HCT116 (cell line): ENCODE results near the gene LRRC7.

Experiments
- CTCF ChIP-seq, 3 experiments: fragments of 200-600 bp in 1 of 3; sonication (generic) in 1 of 3; IDR thresholded peaks in 2 of 3; conservative IDR thresholded peaks in 1 of 3; 2 replicates each; pipeline ENCODE4 v1.5.1; 2012 to 2017; ENCODE audit warnings: low read depth in 2 of 3, low read length in 2 of 3, antibody characterized with exemption in 1 of 3, borderline replicate concordance in 1 of 3, control low read depth in 1 of 3, mild to moderate bottlenecking in 1 of 3, mixed read lengths in 1 of 3, mixed run types in 1 of 3, moderate library complexity in 1 of 3; ENCODE audit not compliant: insufficient read depth in 1 of 3
- MAX ChIP-seq: IDR thresholded peaks from 2 replicates; pipeline ENCODE4 v1.6.1; 2012
- POLR2A ChIP-seq: IDR thresholded peaks from 2 replicates; pipeline ENCODE4 v1.7.0; 2011; ENCODE audit warnings: borderline replicate concordance; ENCODE audit not compliant: insufficient read depth, insufficient read length; ENCODE audit errors: extremely low read depth
- POLR2AphosphoS5 ChIP-seq: IDR thresholded peaks from 2 replicates; pipeline ENCODE4 v1.6.1; 2011; ENCODE audit warnings: mild to moderate bottlenecking, low read depth, low read length, moderate library complexity

- TF ChIP-seq POLR2A (no peak), CTCF (IDR thresholded peaks at IDR 0.05 in 2 of 3, conservative IDR thresholded peaks at IDR 0.05 in 1 of 3; ENCODE audit: borderline replicate concordance in 1 of 3, insufficient read depth in 1 of 3, low read depth in 2 of 3, low read length in 2 of 3) (no peak), MAX (no peak), POLR2AphosphoS5 (no peak)
These were observed 83.1 kb downstream of the LRRC7 start for GRCh38 chr1:69650779-69651178.
